HG02870 (cell line): Measurements from ENCODE around the gene CACNG4.

Source experiments
- ATAC-seq: cut with Tn5 transposase; IDR thresholded peaks from one replicate; pipeline ENCODE4 v1.9.1; 2021; ENCODE audit warnings: mild to moderate bottlenecking, moderate library complexity; ENCODE audit not compliant: unreplicated experiment

Gene CACNG4

DNA sequence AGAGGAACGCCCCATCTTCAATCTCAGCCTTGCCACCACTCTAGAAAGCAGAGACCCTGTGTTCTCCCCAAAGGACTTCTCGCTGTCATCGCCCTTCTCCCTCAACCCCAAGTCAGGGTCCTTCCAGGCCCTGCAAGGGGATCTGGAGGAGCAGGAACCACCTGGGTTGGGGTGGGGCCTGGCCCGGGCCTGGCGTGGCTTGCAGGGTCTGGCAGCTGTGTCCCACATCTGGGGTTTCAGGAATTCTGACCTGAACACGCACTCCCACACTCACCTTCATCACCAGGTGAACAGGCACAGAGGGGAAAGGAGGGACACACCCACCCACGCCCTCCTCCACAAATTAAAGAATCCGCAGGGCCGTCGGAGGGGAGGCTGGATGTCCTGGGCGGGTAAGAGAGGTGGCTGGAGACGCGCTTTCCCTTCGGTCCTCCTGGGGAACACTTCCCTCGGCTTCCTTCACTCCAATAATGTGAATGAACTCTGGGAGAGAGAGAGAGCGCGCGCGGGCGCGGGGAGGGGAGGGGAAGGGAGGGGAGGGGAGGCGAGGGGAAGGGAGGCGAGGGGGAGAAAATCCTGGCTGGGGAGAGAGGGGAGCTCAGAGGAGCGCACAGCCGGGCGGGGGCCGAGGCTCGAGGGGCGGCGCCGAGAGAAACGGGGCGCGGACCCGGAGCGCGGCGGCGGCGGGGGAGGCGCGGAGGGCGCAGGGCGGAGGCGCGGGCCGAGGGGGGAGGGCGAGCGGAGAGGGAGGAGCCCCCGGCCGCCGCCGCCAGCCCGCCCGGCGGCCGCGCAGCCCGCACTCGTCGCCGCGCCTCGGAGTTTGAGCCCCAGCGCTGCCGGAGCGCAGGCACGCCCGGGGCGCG lies at the start of gene CACNG4:
Gene CACNG4 (plus strand): TSS at position 799 of the 863 bp plus-strand sequence. CDS start 205 bp downstream, outside the sequence.
- ATAC-seq: no peak

DNA sequence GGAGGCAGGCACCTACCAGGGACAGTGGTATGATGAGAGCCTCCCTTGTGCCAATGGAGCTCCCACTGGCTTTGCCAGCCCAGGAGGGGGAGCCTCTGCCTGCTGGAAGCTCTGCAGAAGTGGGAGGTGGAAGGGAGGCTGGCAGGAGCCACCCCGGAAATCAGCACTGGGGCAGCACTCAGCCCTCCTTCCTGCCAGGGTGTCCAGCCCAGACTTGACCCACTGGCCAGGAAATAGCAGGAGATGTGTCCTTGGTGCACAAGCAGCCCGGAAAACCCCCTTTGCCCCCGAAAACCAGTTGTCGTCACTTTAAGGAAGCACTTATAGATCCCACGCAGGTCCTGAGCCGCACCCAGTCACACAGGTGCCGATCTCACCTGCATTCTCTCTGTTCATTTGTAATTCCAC lies 49.3 kb upstream of the CACNG4 start:
- ATAC-seq: no peak

DNA sequence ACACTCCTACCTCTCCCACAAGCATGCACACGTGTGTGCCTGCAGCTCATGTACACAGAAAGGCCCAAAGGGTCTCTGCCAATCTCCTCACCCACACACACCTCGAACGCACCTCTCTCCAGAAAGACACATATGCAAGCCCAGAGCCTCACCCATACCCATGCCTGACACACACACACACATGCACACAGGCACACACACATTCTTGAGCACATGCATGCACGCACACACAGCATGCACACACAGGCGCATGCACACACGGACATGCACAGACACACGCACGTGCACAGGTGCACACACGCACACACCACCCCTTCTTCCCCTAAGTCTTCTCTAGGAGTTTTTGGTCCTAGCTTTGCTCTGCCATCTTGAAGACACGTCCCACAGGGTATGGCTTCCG lies 48.7 kb upstream of the CACNG4 start:
- ATAC-seq: no peak

DNA sequence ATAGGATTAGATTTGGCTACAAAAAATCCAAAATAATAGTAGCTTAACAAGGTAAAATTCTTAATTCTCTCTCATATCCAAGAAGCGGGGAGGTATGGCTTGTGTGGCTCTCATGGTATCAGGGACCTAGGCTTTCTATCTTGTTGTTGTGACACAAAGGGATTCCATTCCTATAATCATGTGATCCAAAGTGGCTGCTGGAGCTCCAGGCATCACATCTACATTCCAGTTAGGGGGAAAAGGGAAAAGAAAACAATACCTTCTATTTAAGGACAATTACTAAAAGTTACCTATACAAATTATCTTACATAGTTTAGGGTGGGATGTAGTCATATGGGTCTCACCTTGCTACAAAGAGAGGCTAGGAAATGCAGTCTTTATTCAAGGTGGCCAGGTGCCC lies 47.6 kb upstream of the CACNG4 start:
- ATAC-seq: no peak

DNA sequence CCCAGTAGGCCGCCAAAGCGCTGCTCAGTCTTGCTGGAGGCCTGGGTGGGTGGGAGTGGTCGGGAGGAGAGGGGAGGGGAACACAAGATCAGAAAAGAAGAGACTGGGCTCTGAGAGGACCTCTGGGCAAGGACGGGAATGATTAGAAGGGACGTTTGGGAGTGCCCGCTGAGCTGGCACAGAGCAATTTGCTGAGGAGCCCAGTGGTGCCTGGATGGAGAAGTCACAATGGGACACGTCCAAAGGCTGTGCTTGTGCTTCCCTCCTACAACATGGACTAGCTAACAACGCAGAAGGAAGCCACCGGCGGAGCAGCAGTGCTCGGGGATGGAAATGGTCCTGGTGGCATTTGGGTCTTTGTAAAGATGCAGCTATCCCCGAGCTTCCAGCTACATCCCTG lies 45.6 kb upstream of the CACNG4 start:
- ATAC-seq: no peak

DNA sequence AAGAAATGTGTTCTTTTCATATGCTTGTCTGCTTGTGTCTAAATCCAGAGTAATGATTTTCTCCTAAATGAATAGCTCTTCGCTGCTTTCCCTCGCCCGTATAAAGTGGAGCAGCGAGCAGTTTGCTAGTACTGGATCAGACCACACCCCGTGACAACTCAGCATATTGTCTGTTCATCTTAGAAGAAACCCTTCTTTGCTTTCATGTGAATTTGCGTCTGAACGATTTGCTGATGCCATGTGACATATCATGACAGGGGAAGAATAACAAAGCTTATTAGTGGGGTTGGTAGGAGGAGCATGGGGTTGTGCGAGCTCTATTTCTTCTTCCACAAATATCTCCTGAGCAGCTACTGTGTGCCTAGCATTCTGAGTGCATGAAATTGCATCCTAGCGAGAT lies 44.1 kb upstream of the CACNG4 start:
- no peak for ATAC-seq

DNA sequence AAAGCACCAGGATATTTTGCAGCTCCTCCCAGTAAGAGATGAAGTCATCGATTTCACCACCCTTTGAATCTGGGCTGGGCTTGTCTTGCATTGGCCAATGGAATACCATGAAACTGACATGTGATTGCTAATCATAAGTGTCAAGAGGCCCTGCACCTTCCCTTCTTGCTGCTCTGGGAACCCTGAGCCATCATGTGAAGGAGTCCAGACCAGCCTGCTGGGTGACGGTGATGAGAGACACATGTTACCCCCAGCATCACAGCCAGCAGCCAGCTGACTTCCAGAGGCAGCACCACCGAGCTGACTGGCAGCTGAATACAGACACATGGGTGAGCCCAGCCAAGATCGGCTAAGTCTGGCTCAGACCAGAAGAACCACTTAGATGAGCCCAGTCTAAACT lies 43.6 kb upstream of the CACNG4 start:
- ATAC-seq: no peak

DNA sequence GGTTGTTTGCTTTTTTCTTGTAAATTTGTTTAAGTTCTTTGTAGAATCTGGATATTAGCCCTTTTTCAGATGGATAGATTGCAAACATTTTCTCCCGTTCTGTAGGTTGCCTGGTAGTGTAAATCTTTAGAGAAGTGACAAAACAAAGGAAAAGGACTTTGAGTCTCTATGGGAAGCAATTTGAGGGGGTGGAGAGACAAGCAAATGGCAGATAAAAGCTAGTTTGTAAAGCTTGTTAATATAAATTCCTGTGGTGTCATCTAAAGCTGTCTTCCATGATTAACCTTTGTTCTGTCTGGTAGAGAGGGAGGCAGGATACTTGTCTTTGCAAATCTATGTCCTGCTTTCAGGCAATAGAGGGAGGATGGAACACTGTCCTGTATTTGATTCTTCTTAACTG lies 40.6 kb upstream of the CACNG4 start:
- no peak for ATAC-seq

DNA sequence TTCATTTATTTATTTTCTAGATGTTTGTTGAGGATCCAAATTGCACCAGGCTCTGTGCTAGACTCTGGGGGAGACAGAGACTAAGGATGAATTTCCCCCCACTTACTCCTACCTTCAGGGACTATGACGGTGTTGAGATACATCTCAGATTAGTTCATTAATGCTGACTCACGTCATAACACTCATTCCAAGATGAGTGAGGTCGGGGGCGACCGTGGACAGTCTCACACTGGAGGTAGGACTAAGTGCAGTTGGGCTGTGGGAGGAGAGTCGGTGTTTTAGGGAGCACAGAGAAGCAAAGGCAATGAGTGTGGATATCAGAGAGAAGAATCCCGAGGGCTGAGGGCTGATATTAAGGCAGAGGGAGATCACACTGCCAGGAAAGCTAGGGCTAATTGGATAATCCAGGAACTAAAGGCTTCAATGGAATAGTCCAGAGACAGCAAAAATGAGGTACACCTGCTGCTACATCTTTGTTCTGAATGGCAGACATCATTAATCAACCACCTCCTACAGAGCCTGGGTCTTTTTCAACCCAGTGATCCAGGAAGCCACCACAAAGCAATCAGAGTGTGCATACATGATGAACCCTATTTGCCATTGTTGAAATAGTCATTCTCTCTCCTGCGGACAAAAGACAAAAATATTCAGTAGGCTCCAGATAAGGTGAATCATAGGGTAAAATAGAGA lies 38.6 kb upstream of the CACNG4 start:
- no peak for ATAC-seq

DNA sequence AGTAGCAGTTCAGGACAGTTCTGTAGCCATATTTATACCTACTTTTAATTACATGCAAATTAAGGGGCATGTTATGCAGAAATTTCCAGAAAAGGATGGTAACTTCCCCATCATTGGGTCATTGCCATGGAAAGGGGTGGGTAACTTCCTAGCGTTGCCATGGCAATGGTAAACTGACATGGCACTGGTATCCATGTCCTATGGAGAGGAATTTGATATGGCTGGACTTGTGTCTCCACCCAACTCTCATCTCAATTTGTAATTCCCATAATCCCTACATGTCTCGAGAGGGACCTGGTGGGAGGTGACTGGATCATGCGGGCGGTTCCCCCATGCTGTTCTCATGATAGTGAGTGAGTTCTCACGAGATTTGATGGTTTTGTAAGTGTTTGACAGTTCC lies 35.6 kb upstream of the CACNG4 start:
- no peak for ATAC-seq

DNA sequence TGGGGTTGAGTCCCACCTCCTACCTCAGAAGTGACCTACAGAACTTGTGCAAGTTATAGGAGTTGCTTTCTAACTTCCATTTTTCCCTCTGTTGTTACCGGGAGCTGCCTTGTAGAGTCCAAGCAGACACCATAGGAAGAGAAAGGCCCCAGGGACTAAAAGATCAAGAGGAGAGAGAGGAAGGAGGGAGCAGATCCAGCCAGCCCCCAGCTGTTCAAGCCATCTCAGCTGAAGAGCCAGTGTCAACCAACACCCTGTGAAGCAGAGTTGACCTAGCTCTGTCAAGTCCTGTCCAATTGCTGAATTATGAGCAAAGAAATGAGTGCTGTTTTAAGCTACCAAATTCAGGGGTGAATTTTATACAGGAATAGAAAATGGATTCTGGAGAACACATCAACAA lies 34.9 kb upstream of the CACNG4 start:
- no peak for ATAC-seq

DNA sequence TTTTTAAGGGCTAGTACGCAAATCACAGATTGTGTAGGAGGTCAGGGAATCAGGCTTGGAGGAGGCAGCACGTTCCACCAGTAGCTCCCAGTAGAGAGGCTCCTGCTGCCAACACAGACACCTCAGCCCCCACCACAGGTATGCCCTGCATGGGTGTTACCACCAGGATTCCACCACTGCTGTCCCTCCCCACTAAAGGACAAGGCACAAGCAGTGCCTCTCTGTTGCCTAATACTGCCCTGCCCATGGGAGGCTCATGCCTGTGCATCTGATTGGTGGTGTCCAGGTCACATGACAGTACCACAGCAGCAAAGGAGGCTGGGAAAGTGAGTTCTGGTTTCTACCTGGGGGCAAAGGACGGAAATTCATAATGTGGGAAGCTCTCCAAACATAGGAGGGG lies 33.6 kb upstream of the CACNG4 start:
- no peak for ATAC-seq

DNA sequence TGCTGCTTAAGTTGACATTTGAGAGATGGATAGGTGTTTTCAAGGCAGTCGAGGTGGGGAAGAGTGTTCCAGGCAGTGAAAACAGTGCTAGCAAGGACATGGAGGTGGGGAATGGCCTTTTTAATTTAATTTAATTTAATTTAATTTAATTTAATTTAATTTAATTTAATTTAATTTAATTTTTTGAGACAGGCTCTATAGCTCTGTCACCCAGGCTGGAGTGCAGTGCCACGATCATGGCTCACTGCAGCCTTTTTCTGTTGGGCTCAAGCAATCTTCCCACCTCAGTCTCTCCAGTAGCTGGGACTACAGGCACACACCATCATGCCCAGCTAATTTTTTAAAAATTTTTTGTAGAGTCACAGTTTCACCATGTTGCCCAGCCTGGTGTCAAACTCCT lies 32.2 kb upstream of the CACNG4 start:
- ATAC-seq: no peak

DNA sequence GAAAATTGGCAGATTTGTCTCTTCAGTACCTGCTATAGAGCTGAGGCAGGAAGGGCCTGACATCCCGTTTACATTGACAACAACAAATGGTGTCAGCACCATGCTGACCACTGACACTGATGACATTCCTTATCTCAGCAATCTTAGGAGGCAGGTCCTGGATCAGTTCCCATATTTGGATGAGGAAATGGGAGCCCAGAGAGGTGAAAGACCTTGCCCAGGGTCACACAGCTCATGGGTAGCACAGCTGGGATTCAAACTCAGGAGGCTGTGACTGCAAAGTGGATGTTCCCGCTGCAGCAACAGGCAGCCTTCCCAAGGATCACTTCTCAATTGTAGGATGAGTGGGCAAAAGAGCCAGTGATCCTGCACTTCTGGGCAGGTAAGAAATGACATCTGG lies 30.5 kb upstream of the CACNG4 start:
- no peak for ATAC-seq

DNA sequence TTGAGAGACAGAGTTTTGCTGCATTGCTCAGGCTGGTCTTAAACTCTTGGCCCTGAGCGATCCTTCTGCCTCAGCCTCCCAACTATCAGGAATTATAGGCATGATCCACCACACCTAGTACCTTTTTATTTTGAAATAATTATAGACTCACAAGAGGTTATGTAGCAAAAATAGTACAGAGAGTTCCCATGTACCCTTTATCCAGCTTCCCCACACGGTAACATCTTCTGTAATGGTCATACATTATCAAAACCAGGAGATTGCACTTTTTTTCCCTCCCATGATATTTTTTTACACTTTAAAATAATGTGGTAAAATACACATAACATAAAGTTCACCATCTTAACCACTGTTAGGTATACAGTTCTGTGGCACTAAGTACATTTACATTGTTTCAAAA lies 28.8 kb upstream of the CACNG4 start:
- no peak for ATAC-seq

DNA sequence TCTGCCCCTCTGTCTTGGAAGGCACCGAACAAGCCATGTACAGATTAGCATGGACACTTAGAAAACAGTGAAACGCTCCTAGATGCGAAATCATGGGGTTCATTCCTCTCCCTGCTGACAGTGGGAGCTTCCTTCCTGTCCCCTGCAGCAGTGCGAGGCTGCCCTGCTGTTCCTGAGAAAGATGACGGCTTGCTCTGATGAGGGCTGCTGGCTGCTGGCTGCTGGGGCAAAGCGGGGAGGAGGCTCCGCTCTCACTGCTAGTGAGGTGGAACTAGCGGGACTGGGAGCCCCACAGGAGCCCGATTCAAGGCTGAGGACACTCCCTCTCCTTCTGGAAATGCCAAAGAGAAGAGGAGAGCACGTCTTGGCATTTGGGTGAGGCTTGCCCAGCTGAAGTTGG lies 25.9 kb upstream of the CACNG4 start:
- ATAC-seq: no peak

DNA sequence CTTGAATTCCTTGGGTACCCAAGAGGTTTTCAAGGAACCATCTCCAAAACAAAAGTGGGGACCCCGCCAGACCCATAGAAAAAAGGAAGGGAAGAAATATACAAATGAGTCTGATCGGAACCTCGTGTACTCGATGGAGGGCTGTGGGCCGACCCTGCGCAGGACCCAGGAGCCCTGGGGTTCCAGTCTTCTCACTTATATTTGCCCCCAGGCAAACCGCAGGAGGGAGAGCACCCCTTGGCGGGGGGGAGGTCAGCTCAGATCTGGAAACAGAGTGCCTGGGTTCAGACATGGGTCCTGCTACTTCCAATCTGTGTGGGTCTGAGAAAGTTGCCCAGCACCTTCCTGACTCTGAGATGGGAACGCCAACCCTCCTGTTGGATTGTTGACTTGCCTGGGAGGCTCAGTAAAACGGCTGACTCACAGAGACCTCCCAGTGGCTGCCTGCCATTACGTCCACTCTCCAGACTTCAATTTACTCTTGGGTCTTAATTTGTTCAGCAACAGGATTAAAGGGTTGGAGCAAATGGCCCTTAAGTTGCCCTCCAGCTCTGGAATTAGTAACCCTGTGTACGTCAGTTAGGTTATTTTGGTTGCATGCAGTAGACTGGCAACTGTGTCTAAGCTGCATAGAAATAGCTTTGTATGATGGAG lies 24.9 kb upstream of the CACNG4 start:
- no peak for ATAC-seq

DNA sequence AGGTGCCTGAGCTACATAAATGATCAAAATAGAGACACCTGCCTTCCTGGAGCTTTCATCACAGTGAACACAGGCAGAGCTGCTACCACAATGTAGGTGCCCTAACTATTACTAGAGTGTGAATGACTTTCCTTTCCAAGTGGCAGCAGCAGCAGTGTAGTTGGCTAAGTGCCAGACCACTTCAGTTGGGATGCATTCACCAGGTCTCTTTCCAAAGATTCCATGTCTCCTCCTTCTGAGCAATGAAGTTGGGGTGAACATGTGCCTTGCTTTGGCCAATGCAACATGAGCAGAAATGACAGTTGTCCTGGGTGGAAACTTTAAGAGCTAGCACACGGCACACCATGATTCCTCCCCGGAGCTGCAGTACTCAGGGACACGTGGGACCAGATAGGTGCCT lies 23.3 kb upstream of the CACNG4 start:
- no peak for ATAC-seq

DNA sequence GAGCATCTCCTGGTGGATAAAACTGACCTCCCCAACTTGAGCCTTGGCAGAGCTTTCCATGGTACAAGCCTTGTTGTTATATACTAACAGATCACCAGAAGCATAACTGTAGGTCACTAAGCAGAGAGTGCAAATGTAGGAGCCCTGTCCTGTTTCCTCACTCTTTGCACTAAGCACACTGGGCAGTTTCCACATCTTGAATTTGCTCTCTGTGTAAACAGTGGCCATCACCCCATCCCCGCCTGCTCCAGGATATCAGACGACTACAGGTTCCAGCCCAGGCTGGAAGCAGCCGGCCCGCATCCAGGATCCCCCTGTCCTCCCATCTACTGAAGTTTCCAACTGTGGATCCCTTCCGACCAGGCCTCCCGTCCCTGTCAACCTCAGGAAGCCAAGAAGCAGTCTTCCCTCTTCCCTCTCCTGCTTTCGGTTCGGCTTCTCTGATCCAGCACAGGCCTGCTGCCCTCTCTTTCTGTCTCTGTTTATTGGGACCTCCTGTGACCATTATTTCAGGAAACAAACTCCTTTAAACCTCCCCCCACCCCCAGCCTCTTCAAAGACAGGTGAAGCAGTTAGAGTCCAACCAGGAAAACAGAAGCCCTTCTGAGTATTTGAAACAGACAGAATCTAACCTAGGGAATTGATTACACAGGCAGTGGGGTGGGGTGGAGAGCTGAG lies 22.6 kb upstream of the CACNG4 start:
- no peak for ATAC-seq

DNA sequence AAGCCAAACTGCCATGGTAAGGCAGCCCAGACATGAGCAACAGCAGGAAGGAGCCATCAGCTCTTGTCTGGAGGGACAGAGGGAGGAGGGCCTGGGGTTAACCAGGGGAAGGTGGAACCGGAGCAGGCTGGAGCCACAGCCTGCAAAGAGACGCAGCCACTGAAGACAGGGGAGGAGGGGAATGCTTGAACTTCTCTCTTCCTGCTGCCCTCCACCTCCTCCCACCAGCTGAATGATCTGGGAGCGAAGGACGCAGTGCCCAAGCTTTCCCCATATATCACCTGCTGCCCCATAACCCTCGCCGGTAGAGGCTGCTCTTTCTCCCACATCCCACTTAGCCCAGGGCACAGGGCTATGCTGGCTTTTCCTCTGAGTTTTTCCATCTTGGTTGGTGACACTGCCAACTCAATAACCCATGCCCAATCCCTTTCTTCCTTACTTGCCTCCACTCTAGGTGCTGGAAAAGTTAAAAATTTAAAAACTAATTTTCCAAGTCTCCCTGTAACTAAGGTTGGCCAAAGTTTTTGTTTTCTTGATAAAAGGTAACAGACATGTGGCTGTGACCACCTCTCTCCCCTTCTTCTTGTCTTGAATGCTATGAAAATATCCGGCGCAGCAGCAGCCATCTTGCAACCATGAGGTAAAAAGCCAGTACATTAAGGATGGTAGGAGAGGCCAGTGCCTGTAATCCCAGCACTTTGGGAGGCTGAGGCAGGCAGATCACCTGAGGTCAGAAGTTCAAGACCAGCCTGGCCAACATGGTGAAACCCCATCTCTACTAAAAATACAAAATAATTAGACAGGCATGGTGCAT lies 21.8 kb upstream of the CACNG4 start:
- ATAC-seq: no peak

DNA sequence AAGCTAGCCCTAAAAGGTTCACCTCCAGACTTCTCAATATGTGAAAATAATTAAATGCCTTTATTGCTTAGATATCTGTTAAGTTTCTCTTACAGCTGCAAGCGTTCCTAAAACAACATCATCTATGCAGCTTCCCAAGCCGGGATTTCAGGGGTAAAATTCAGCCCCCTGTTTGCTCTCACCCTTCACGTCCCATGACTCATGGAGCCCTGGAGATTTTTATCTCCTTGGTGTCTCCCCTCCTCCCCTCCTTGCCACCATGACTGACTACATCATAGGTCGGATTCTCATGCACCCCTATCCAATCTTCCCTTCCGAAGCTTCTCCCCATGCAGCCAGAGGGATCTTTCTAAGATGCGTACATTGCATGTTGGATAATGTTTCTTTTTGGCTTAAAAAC lies 21.0 kb upstream of the CACNG4 start:
- no peak for ATAC-seq
